NT2/D1 (cell line): ENCODE measurements around the gene ADARB2.

Experiments used
- DNase-seq: peaks from one replicate; pipeline ENCODE4 v3.0.0-alpha.2; 2011; ENCODE audit warnings: low read depth, low spot score
- H3K27me3 ChIP-seq: 2 replicates; pipeline ENCODE4 v1.6.0; 2011; ENCODE audit warnings: mild to moderate bottlenecking; ENCODE audit not compliant: insufficient read length, insufficient read depth
- H3K36me3 ChIP-seq: 2 replicates; pipeline ENCODE4 v1.6.1; 2011; ENCODE audit warnings: mild to moderate bottlenecking, low read length, mixed read lengths; ENCODE audit not compliant: insufficient read depth, insufficient read length
- H3K4me1 ChIP-seq: 2 replicates; pipeline ENCODE4 v1.5.1; 2011; ENCODE audit not compliant: insufficient read depth, insufficient read length
- H3K4me3 ChIP-seq: 2 replicates; pipeline ENCODE4 v1.5.1; 2011; ENCODE audit warnings: low read depth; ENCODE audit not compliant: insufficient read length
- H3K9ac ChIP-seq: 2 replicates; pipeline ENCODE4 v1.6.0; 2011; ENCODE audit warnings: low read depth; ENCODE audit not compliant: insufficient read length
- H3K9me3 ChIP-seq: 2 replicates; pipeline ENCODE4 v1.5.1; 2011; ENCODE audit warnings: mild to moderate bottlenecking, low read length; ENCODE audit not compliant: insufficient read depth
- SUZ12 ChIP-seq: IDR thresholded peaks from 2 replicates; pipeline ENCODE4 v1.6.1; 2011; ENCODE audit not compliant: insufficient read length, insufficient read depth; ENCODE audit errors: extremely low read depth
- YY1 ChIP-seq: IDR thresholded peaks from 2 replicates; pipeline ENCODE4 v1.6.1; 2011; ENCODE audit not compliant: insufficient read length, insufficient read depth
- ZNF274 ChIP-seq: IDR thresholded peaks from 2 replicates; pipeline ENCODE4 v1.6.1; 2011; ENCODE audit warnings: mild to moderate bottlenecking, low read depth, low read length

The ADARB2 gene

GRCh38 chr10:1766049-1766448 lies 28.7 kb upstream of the ADARB2 start:
- no peaks in the 10 kb centered on the region for H3K9me3 ChIP-seq
- no peak for DNase-seq
- no peaks in the 10 kb centered on the region for H3K27me3 ChIP-seq
- H3K4me1 ChIP-seq, result no peaks in the 10 kb centered on the region
- H3K9ac ChIP-seq, result no peak overlapping the region
- H3K4me3 ChIP-seq, result no peak overlapping the region
- H3K36me3 ChIP-seq, result no peaks in the 10 kb centered on the region
- TF ChIP-seq SUZ12 (no peak), ZNF274 (no peak), YY1 (no peak)

GRCh38 chr10:1762076-1762475 lies 24.8 kb upstream of the ADARB2 start:
- TF ChIP-seq ZNF274, result no peak
- TF ChIP-seq SUZ12, result no peak
- TF ChIP-seq YY1, result no peak
- DNase-seq, result no peak
- H3K4me3 ChIP-seq, result no peak overlapping the region
- H3K36me3 ChIP-seq, result no peaks in the 10 kb centered on the region
- H3K9me3 ChIP-seq, result no peaks in the 10 kb centered on the region; the same call in 1 of the 2 replicates
- no peaks in the 10 kb centered on the region for H3K27me3 ChIP-seq
- H3K9ac ChIP-seq, result no peak overlapping the region
- no peaks in the 10 kb centered on the region for H3K4me1 ChIP-seq

GRCh38 chr10:1754506-1755153 lies 17.3 kb upstream of the ADARB2 start:
- no peak for DNase-seq
- Histone ChIP-seq H3K4me3 (peak overlapping the region; percentile 9), H3K9ac (peak overlapping the region; percentile 42), H3K36me3 (no peaks in the 10 kb centered on the region), H3K27me3 (peaks cover 6% of the 10 kb centered on the region), H3K9me3 (peaks cover 3% of the 10 kb centered on the region), H3K4me1 (peaks cover 3% of the 10 kb centered on the region)
- no peak for TF ChIP-seq YY1
- TF ChIP-seq ZNF274, result no peak
- no peak for TF ChIP-seq SUZ12

DNA sequence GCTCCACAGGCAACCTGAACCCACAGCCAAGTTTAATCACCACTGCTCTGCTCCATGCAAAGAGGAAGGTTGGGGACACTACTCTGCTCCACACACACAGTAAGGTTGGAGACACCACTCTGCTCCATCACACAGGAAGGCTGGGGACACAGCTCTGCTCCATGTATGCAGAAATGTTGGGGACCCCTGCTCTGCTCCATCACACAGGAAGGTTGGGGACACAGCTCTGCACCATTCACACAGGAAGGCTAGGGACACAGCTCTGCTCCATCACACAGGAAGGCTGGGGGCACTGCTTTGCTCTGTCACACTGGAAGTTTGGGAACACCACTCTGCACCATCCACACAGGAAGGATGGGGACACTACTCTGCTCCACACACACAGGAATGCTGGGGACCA lies 14.8 kb upstream of the ADARB2 start:
- TF ChIP-seq ZNF274 (no peak), YY1 (no peak), SUZ12 (no peak)
- Histone ChIP-seq H3K4me1 (peaks cover 3% of the 10 kb centered on the region), H3K27me3 (peaks cover 6% of the 10 kb centered on the region), H3K4me3 (no peak overlapping the region), H3K9ac (no peak overlapping the region), H3K9me3 (peaks cover 3% of the 10 kb centered on the region; the same call in 1 of the 2 replicates), H3K36me3 (no peaks in the 10 kb centered on the region)
- DNase-seq, result no peak

DNA sequence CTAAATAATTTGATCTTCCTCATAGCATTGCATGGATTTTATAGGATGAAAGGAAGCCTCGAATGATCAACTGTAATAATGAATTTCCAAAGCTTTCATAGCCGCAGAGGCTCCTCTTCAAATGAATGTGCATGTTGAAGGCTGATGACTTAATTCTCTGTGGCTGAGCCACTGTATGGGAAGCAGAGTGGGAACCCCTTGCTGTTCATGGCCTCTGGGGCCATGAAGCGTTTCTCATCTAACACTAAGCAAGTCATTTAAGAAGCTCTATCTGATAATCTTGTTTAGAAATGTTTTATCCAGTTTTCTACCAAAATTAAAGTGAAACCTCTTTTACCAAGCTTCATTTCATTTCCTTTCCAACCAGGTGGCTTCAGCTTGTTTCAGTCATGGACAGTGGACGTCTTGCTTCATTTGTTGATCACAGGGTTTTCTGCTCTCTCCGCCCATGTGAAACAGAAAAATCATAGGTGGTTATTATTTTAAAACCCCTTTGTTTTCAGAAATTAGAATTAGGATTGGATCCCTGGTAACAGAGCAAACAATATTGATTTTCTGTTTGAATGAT lies 10.3 kb upstream of the ADARB2 start:
- H3K9me3 ChIP-seq, result peaks cover 3% of the 10 kb centered on the region; the same call in 1 of the 2 replicates
- TF ChIP-seq SUZ12 (no peak), YY1 (no peak), ZNF274 (no peak)
- H3K27me3 ChIP-seq, result no peaks in the 10 kb centered on the region
- no peaks in the 10 kb centered on the region for H3K36me3 ChIP-seq
- no peak for DNase-seq
- H3K9ac ChIP-seq, result no peak overlapping the region
- no peaks in the 10 kb centered on the region for H3K4me1 ChIP-seq
- no peak overlapping the region for H3K4me3 ChIP-seq

- H3K27me3 ChIP-seq, result no peaks in the 10 kb centered on the region
Observed at GRCh38 chr10:1746796-1747195, 9.5 kb upstream of the ADARB2 start.

DNA sequence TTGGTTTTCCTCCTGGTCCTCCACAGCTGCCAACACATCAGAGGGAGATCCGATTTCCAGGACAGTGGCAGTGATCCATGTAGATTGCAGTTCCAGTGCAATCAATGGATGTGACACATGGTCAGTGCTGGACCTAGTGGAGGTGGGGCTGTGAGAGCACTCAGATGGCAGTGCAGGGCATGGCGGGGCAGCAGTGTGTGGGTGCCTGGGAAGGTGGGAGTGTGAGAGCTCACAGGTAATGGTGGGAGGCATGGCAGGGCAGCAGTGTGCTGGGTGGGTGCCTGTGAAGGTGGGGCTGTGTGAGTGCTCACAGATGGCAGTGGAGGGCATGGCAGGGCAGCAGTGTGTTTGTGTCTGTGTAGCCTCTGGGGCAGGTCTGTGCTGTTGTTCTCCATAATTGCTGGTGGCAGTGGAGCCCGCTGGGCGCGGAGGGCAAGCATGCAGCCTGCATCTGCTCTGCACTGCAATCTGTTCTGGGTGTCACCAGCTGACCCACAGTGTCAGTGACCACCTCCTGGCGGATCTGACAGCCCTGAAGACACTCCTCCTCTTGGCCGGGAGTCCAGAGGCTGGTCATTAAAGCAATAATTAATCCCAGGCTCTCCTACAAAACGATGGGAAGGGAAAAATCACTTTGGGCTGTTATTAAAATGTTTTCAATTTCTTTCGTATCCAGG lies 8.6 kb upstream of the ADARB2 start:
- TF ChIP-seq SUZ12, result no peak
- TF ChIP-seq YY1, result no peak
- no peak for TF ChIP-seq ZNF274
- peaks cover 3% of the 10 kb centered on the region; the same call in 1 of the 2 replicates for H3K9me3 ChIP-seq
- no peak overlapping the region for H3K9ac ChIP-seq
- no peaks in the 10 kb centered on the region for H3K36me3 ChIP-seq
- no peaks in the 10 kb centered on the region for H3K4me1 ChIP-seq
- DNase-seq, result no peak
- H3K4me3 ChIP-seq, result no peak overlapping the region
- no peaks in the 10 kb centered on the region for H3K27me3 ChIP-seq

More at GRCh38 chr10:1746796-1747195, 9.5 kb upstream of the ADARB2 start:
- H3K9ac ChIP-seq, result no peak overlapping the region
- H3K4me1 ChIP-seq, result no peaks in the 10 kb centered on the region
- TF ChIP-seq YY1, result no peak
- TF ChIP-seq SUZ12, result no peak
- TF ChIP-seq ZNF274, result no peak
- H3K4me3 ChIP-seq, result no peak overlapping the region
- H3K9me3 ChIP-seq, result peaks cover 3% of the 10 kb centered on the region; the same call in 1 of the 2 replicates
- no peaks in the 10 kb centered on the region for H3K36me3 ChIP-seq
- DNase-seq, result no peak
